Spleen (tissue), 7 donors: ENCODE measurements around the gene ATXN1.

Experiments
- POLR2AphosphoS5 ChIP-seq, 3 donors: sonication (generic); formaldehyde crosslinking; IDR thresholded peaks; one replicate each; pipeline ENCODE4 v1.5.1; 2017; ENCODE audit warnings: antibody characterized with exemption in 3 of 3
- TF ChIP-seq, protein P1 (sequence below), 11 experiments: fragments of 200-600 bp in 7 of 11; fragments of 450-650 bp in 4 of 11; sonication (generic) in 4 of 11; IDR thresholded peaks in 8 of 11; conservative IDR thresholded peaks in 3 of 11; 1 replicate in 7 of 11; 2 replicates in 4 of 11; pipeline versions ENCODE4 v1.4.0 to v1.8.0; 2016 to 2021; ENCODE audit warnings: antibody characterized with exemption in 11 of 11, inconsistent platforms in 4 of 11, mild to moderate bottlenecking in 1 of 11
- donor health status: DM: no; HTN: no; CAD: no; lungs with moderate emphysema.
- donor health status: DM: no; HTN: no; CAD: no.
- donor health status: DM: no; HTN: no; CAD: no.

DNA sequence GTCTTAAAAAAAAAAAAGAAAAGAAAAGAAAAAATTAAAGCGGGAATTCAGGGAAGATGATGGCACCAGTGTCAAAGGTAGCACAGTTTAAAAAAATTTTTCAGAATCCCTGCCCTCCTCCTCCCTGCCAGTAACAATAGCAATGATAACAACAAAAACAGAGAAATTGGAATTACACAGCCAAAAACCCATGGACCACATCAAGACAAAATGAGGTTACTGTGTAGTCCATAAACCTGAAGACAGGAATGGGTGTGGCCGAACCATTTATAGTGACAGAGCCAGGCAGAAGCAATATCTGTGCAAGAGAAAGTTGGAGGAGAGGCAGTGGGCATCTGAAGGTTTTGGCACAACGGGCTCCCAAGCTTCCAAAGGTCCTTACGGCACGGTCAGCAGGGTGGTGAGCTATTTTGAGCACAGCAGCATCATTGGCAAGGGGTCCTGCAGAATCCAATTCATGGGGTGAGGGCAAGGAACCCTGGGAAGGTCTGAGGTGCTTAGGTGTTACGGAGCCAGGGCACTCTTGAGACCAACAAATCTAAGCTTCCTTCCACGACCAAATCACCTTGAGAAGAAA is 320.5 kb downstream of the ATXN1 start:
- TF ChIP-seq, protein P1, sequence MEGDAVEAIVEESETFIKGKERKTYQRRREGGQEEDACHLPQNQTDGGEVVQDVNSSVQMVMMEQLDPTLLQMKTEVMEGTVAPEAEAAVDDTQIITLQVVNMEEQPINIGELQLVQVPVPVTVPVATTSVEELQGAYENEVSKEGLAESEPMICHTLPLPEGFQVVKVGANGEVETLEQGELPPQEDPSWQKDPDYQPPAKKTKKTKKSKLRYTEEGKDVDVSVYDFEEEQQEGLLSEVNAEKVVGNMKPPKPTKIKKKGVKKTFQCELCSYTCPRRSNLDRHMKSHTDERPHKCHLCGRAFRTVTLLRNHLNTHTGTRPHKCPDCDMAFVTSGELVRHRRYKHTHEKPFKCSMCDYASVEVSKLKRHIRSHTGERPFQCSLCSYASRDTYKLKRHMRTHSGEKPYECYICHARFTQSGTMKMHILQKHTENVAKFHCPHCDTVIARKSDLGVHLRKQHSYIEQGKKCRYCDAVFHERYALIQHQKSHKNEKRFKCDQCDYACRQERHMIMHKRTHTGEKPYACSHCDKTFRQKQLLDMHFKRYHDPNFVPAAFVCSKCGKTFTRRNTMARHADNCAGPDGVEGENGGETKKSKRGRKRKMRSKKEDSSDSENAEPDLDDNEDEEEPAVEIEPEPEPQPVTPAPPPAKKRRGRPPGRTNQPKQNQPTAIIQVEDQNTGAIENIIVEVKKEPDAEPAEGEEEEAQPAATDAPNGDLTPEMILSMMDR (IDR thresholded peaks at IDR 0.05 in 8 of 11, conservative IDR thresholded peaks at IDR 0.05 in 3 of 11): no peak
- TF ChIP-seq POLR2AphosphoS5 (IDR thresholded peaks at IDR 0.05): no peak
